Measurements from ENCODE around the gene KRTAP12-3.

Gene KRTAP12-3

DNA sequence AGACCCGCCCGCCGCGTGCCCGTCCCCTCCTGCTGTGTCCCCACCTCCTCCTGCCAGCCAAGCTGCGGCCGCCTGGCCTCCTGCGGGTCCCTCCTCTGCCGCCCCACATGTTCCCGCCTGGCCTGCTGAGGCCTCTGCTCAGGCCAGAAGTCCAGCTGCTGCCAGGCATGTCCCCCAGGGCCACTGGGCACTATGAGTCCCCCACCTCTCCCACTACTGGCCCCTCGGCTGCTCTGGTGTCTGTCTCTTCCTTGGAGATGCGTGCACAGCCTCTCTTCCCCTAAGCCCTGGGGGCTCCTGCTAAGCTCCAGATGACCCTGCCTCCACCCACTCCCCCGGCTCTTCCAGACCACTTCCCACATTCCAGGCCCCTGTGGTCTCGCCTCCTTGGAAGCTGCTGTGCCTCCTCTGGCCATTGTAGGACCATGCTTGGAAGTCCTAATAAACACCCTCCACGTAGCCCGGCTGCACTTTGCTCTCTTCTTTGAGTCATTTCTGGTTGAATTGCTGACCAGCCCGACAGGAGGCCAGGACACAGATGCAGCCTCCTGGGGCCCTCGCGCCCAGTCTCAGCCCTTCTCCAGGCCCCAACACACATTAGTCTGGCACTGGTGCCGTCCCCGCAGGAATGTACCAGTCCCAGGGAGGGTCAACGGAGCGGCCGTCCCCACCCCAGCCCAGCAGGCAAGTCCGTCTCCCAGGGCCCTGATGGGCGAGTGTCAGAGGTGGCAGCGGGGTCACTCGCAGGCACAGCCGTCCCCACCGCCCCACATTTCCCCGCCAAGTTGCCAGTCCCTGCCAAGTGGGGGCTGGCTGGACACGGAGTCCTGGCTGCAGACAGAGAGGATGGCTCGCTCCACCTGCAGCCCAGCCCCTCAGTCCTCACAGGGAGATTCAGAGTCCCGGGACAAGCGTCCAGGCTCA, 40.3 kb downstream of the KRTAP12-3 start:
- ChIA-PET POLR2A (no interaction called here), CTCF (interaction anchor here (0.7 kb wide), 1 partner anchor 227 kb away, joined by 3 read pairs; no protein-coding TSS in a partner anchor)
- no peak for DNase-seq (ENCODE audit: extremely low spot score)
- no peak for TF ChIP-seq NFRKB (IDR thresholded peaks at IDR 0.05)
- no peak for TF ChIP-seq FOXK2 (IDR thresholded peaks at IDR 0.05)
- TF ChIP-seq CTBP1 (IDR thresholded peaks at IDR 0.05; ENCODE audit: borderline replicate concordance): no peak
- no peak for TF ChIP-seq TARDBP (IDR thresholded peaks at IDR 0.05)
- no peak for TF ChIP-seq HDGF (IDR thresholded peaks at IDR 0.05; ENCODE audit: borderline replicate concordance)
- no peak for TF ChIP-seq FOXM1 (IDR thresholded peaks at IDR 0.05; ENCODE audit: borderline replicate concordance)
- TF ChIP-seq LEF1 (IDR thresholded peaks at IDR 0.05; ENCODE audit: borderline replicate concordance): no peak
- no peak for TF ChIP-seq ELF4 (IDR thresholded peaks at IDR 0.05)
- no peak for TF ChIP-seq SP1 (IDR thresholded peaks at IDR 0.05)
- no peak for TF ChIP-seq L3MBTL2 (conservative IDR thresholded peaks at IDR 0.05)
- TF ChIP-seq SUZ12 (IDR thresholded peaks at IDR 0.05): no peak
- TF ChIP-seq, protein P1, sequence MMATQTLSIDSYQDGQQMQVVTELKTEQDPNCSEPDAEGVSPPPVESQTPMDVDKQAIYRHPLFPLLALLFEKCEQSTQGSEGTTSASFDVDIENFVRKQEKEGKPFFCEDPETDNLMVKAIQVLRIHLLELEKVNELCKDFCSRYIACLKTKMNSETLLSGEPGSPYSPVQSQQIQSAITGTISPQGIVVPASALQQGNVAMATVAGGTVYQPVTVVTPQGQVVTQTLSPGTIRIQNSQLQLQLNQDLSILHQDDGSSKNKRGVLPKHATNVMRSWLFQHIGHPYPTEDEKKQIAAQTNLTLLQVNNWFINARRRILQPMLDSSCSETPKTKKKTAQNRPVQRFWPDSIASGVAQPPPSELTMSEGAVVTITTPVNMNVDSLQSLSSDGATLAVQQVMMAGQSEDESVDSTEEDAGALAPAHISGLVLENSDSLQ (IDR thresholded peaks at IDR 0.05): no peak
- no peak for TF ChIP-seq FOXA1 (IDR thresholded peaks at IDR 0.05)
- TF ChIP-seq ARNT (IDR thresholded peaks at IDR 0.05): no peak
- no peak for TF ChIP-seq BHLHE40 (IDR thresholded peaks at IDR 0.05; ENCODE audit: borderline replicate concordance)

DNA sequence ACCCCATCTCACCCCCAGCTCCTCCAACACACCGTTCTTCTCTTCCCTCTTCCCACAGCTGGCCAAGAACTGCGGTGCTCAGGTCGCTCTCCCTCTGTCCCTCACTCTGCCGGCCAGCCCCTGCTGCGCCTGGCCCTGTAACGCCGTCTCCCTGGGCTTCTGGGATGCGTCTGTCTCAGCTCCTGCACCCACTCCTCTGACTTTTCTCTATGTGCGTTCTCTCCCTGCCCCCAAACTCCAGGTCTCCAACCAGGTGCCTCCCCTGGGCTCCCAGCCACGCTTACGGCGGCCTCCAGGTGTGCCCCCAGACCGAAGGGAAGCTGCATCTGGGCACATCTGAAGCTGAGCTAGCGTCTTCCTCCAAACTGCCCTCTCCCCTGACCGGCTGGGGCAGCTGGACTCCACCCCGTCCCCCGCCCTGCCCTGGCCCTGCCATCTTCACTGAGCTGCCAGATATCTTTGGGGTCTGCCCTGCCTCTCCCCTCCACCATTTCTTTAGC, 41.8 kb downstream of the KRTAP12-3 start:
- no peak for DNase-seq (ENCODE audit: extremely low spot score)
- no peak for TF ChIP-seq NFRKB (IDR thresholded peaks at IDR 0.05)
- TF ChIP-seq LEF1 (IDR thresholded peaks at IDR 0.05; ENCODE audit: borderline replicate concordance): no peak
- no peak for TF ChIP-seq SP1 (IDR thresholded peaks at IDR 0.05)
- TF ChIP-seq L3MBTL2 (conservative IDR thresholded peaks at IDR 0.05): no peak
- TF ChIP-seq ARNT (IDR thresholded peaks at IDR 0.05): no peak
- TF ChIP-seq TARDBP (IDR thresholded peaks at IDR 0.05): no peak
- ChIA-PET CTCF (no interaction called here), POLR2A (no interaction called here)

DNA sequence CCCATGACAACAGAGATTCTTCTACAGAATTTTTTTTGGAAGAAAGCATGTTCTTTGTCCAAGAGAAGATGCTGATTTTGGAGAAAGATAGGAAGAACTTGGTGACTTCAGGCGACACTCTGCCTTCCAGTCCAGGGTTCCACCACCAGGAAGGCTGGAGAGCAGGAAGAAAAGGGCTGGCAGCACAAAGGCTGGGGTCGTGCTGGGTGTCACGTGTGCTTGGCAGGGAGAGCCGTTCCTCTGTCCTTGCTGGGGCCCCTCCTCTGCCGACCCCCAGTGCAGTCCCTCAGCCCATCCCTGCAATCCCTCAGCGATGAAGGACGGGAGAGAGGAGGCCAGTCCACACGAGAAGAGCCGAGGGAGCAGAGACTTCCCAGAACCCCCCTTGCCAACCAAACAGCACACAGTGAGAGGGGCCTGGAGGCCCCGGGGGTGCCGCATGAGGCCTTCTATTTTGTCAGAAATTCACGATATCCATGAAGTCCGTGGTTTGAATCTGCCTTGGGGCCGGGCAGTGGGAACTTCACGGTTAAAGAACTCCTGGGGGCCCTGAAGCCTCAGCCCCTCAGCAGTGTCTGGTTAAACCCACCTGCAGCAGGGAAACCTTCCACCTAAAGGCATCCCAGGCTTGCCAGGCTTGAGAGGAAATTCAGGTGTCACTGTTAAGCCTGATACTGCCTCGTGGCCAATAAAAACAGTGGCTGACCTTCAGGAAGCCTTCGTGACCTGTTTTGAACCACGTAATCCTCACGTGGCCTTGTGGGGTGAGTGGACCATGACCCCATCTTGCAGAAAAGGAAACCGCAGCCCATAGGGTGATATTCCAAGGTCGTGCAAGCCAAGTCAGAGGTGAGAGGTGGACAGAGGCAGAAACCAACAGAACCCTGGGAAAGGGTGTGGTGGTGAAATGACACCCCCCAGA, 42.6 kb downstream of the KRTAP12-3 start:
- ChIA-PET POLR2A (no interaction called here), CTCF (no interaction called here)
- no peak for DNase-seq (ENCODE audit: extremely low spot score)
- TF ChIP-seq FOXA1 (IDR thresholded peaks at IDR 0.05) (no peak), CTBP1 (IDR thresholded peaks at IDR 0.05; ENCODE audit: borderline replicate concordance) (no peak), FOXK2 (IDR thresholded peaks at IDR 0.05) (no peak), SUZ12 (IDR thresholded peaks at IDR 0.05) (no peak), FOXM1 (IDR thresholded peaks at IDR 0.05; ENCODE audit: borderline replicate concordance) (no peak), HDGF (IDR thresholded peaks at IDR 0.05; ENCODE audit: borderline replicate concordance) (no peak), TARDBP (IDR thresholded peaks at IDR 0.05) (no peak), L3MBTL2 (conservative IDR thresholded peaks at IDR 0.05) (no peak), ARNT (IDR thresholded peaks at IDR 0.05) (no peak), NFRKB (IDR thresholded peaks at IDR 0.05) (no peak), BHLHE40 (IDR thresholded peaks at IDR 0.05; ENCODE audit: borderline replicate concordance) (no peak), LEF1 (IDR thresholded peaks at IDR 0.05; ENCODE audit: borderline replicate concordance) (no peak), ELF4 (IDR thresholded peaks at IDR 0.05) (no peak), ZNF384 (IDR thresholded peaks at IDR 0.05) (no peak), SP1 (IDR thresholded peaks at IDR 0.05) (no peak)
- TF ChIP-seq, protein P1 (IDR thresholded peaks at IDR 0.05): no peak

DNA sequence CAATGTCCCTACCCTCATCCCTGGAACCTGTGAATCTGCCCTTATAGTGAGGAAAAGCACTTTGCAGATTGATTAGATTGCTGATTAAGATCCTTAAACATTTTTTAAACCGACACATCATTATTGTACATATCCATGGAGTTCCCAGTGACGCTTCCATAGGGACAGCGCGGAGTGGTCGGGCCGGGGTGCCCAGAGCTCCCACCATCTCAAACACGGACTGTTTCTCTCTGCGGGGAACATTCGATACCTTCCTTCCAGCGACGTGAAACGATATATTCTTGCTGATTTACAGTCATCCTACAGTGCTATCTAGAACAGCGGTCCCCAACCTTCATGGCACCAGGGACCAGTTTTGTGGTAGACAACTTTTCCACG, 43.3 kb downstream of the KRTAP12-3 start:
- ChIA-PET CTCF (no interaction called here), POLR2A (no interaction called here)
- no peak for DNase-seq (ENCODE audit: extremely low spot score)
- TF ChIP-seq TARDBP (IDR thresholded peaks at IDR 0.05) (no peak), BHLHE40 (IDR thresholded peaks at IDR 0.05; ENCODE audit: borderline replicate concordance) (no peak), FOXM1 (IDR thresholded peaks at IDR 0.05; ENCODE audit: borderline replicate concordance) (no peak), L3MBTL2 (conservative IDR thresholded peaks at IDR 0.05) (no peak), SUZ12 (IDR thresholded peaks at IDR 0.05) (no peak), FOXA1 (IDR thresholded peaks at IDR 0.05) (no peak), CTBP1 (IDR thresholded peaks at IDR 0.05; ENCODE audit: borderline replicate concordance) (no peak), ARNT (IDR thresholded peaks at IDR 0.05) (no peak), FOXK2 (IDR thresholded peaks at IDR 0.05) (no peak), SP1 (IDR thresholded peaks at IDR 0.05) (no peak), HDGF (IDR thresholded peaks at IDR 0.05; ENCODE audit: borderline replicate concordance) (no peak), NFRKB (IDR thresholded peaks at IDR 0.05) (no peak)
- TF ChIP-seq, protein P1 (IDR thresholded peaks at IDR 0.05): no peak

DNA sequence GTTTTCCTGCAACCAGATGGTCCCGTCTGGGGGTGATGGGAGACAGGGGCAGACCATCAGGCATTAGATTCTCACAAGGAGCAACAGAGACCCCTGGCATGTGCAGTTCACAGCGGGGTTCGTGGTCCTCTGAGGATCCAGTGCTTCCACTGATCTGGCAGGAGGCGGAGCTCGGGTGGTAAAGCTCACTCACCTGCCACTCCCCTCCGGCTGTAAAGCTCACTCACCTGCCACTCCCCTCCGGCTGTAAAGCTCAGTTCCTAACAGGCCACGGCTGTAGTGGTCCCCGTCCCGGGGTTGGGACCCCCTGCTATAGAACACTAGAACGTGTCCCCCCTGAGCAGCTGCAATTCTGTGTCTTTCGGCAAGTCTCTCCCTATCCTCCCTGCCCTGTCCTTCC, 43.8 kb downstream of the KRTAP12-3 start:
- CTCF ChIA-PET: interaction anchor here (0.5 kb wide), 1 partner anchor 79 kb away, joined by 3 read pairs; no protein-coding TSS in a partner anchor
- DNase-seq (ENCODE audit: extremely low spot score): no peak
- POLR2A ChIA-PET: no interaction called here
- TF ChIP-seq TARDBP (IDR thresholded peaks at IDR 0.05): no peak
- no peak for TF ChIP-seq ARNT (IDR thresholded peaks at IDR 0.05)
- TF ChIP-seq, protein P1 (IDR thresholded peaks at IDR 0.05): no peak
- no peak for TF ChIP-seq ZNF384 (IDR thresholded peaks at IDR 0.05)
- TF ChIP-seq SP1 (IDR thresholded peaks at IDR 0.05): no peak
- no peak for TF ChIP-seq ELF4 (IDR thresholded peaks at IDR 0.05)
- TF ChIP-seq BHLHE40 (IDR thresholded peaks at IDR 0.05; ENCODE audit: borderline replicate concordance): no peak
- TF ChIP-seq SUZ12 (IDR thresholded peaks at IDR 0.05): no peak
- no peak for TF ChIP-seq HDGF (IDR thresholded peaks at IDR 0.05; ENCODE audit: borderline replicate concordance)
- no peak for TF ChIP-seq L3MBTL2 (conservative IDR thresholded peaks at IDR 0.05)
- TF ChIP-seq FOXK2 (IDR thresholded peaks at IDR 0.05): no peak
- no peak for TF ChIP-seq CTBP1 (IDR thresholded peaks at IDR 0.05; ENCODE audit: borderline replicate concordance)
- TF ChIP-seq NFRKB (IDR thresholded peaks at IDR 0.05): no peak
- no peak for TF ChIP-seq FOXA1 (IDR thresholded peaks at IDR 0.05)
- TF ChIP-seq FOXM1 (IDR thresholded peaks at IDR 0.05; ENCODE audit: borderline replicate concordance): no peak
- no peak for TF ChIP-seq LEF1 (IDR thresholded peaks at IDR 0.05; ENCODE audit: borderline replicate concordance)

All from HEK293T (cell line).